ENCODE measurements around the gene RBBP8NL. TPM values are rescaled to one million over a fixed set of nuclear protein-coding genes. Genes with fewer than 3 reads are reported as not detected.

RBBP8NL gene
- polyA plus RNA-seq, 1 donor (not counting 4 experiments of a cell fraction or from before 2014, with no cell fraction given): 0.13 TPM

GRCh38 chr20:62421716-62421990 lies 5.7 kb downstream of the RBBP8NL start:
- FAIRE-seq: no peak
- dilution Hi-C loops (cut with MboI; ENCODE audit: extremely low pct_ligation_motif_present, low sequenced_read_pairs): no loop called here

DNA sequence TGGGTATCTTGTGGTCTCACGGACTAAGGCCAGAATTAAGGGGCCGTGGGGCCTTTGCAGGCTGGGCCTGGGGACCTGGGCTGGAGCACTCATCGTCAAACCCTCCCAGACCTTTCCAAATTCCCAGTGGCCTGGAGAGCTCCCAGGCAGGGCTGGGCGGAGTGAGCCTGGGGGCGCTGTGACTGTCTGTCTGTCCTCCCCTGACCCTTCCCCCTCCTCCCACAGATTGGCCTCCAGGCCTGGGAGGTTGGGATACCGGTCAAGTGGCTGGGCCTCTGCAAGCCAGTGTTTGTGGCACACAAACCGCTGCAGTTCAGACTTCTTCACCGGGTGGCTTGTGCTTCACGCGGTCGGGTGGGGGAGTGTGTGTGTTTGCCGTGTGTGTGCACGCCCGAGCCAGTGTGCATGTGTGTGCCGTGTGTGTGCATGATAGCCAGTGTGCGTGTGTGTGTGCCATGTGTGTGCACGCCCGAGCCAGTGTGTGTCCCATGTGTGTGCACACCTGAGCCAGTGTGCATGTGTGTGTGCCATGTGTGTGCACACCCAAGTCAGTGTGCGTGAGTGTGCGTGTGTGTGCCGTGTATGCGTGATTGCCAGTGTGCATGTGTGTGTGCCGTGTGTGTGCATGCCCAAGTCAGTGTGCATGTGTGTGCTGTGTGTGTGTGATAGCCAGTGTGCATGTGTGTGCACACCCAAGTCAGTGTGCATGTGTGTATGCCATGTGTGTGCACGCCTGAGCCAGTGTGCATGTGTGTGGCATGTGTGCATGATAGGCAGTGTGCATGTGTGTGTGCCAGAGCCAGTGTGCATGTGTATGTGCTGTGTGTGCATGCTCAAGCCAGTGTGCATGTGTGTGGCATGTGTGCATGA lies 6.3 kb downstream of the RBBP8NL start:
- Histone ChIP-seq H3K79me2 (ENCODE audit: control insufficient read depth, insufficient read depth, low read length) (no peaks in the 10 kb centered on the region), H3K27me3 (ENCODE audit: control insufficient read depth, extremely low read depth, insufficient read depth, low read length) (peaks cover 29% of the 10 kb centered on the region), H3K9me3 (ENCODE audit: control insufficient read depth, low read depth, low read length) (no peaks in the 10 kb centered on the region), H3K36me3 (ENCODE audit: control insufficient read depth in 2 of 2, extremely low read depth in 1 of 2, insufficient read depth in 2 of 2, low read length in 2 of 2) (no peaks in the 10 kb centered on the region), H3K9me1 (ENCODE audit: control insufficient read depth, extremely low read depth, insufficient read depth, low read length) (no peaks in the 10 kb centered on the region), H3K4me2 (ENCODE audit: control insufficient read depth, extremely low read depth, insufficient read depth, low read depth, low read length) (no peak overlapping the region), H3K4me1 (ENCODE audit: control insufficient read depth, extremely low read depth, insufficient read depth, low read length) (no peaks in the 10 kb centered on the region), H2AFZ (ENCODE audit: control insufficient read depth, low read length) (no peak overlapping the region), H3K27ac (ENCODE audit: control insufficient read depth, insufficient read depth, low read length) (no peak overlapping the region), H4K20me1 (ENCODE audit: control insufficient read depth, extremely low read depth, insufficient read depth, low read length) (no peaks in the 10 kb centered on the region), H3K9ac (ENCODE audit: control insufficient read depth, extremely low read depth, insufficient read depth, low read length) (no peak overlapping the region), H3K4me3 (ENCODE audit: control insufficient read depth in 2 of 3, extremely low read depth in 1 of 3, insufficient read depth in 2 of 3, low read depth in 1 of 3, low read length in 3 of 3) (no peak overlapping the region)
- TF ChIP-seq, protein P1, sequence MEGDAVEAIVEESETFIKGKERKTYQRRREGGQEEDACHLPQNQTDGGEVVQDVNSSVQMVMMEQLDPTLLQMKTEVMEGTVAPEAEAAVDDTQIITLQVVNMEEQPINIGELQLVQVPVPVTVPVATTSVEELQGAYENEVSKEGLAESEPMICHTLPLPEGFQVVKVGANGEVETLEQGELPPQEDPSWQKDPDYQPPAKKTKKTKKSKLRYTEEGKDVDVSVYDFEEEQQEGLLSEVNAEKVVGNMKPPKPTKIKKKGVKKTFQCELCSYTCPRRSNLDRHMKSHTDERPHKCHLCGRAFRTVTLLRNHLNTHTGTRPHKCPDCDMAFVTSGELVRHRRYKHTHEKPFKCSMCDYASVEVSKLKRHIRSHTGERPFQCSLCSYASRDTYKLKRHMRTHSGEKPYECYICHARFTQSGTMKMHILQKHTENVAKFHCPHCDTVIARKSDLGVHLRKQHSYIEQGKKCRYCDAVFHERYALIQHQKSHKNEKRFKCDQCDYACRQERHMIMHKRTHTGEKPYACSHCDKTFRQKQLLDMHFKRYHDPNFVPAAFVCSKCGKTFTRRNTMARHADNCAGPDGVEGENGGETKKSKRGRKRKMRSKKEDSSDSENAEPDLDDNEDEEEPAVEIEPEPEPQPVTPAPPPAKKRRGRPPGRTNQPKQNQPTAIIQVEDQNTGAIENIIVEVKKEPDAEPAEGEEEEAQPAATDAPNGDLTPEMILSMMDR (optimal IDR thresholded peaks at IDR 0.05 in 1 of 3, IDR thresholded peaks at IDR 0.05 in 1 of 3, conservative IDR thresholded peaks at IDR 0.05 in 1 of 3; ENCODE audit: extremely low read depth in 1 of 3, insufficient read depth in 2 of 3, low read length in 3 of 3): no peak
- TF ChIP-seq EZH2 (IDR thresholded peaks at IDR 0.05; ENCODE audit: low read length): no peak
- dilution Hi-C loops (cut with MboI; ENCODE audit: extremely low pct_ligation_motif_present, low sequenced_read_pairs): no loop called here
- DNase-seq (ENCODE audit: low read depth, low spot score) (no peak), FAIRE-seq (no peak)

More at GRCh38 chr20:62421716-62421990, 5.7 kb downstream of the RBBP8NL start:
- Histone ChIP-seq H4K20me1 (ENCODE audit: control insufficient read depth, extremely low read depth, insufficient read depth, low read length) (no peaks in the 10 kb centered on the region), H3K4me3 (ENCODE audit: control insufficient read depth in 2 of 3, extremely low read depth in 1 of 3, insufficient read depth in 2 of 3, low read depth in 1 of 3, low read length in 3 of 3) (no peak overlapping the region), H3K27ac (ENCODE audit: control insufficient read depth, insufficient read depth, low read length) (no peak overlapping the region), H3K9me3 (ENCODE audit: control insufficient read depth, low read depth, low read length) (no peaks in the 10 kb centered on the region), H3K4me2 (ENCODE audit: control insufficient read depth, extremely low read depth, insufficient read depth, low read depth, low read length) (no peak overlapping the region), H3K79me2 (ENCODE audit: control insufficient read depth, insufficient read depth, low read length) (no peaks in the 10 kb centered on the region), H2AFZ (ENCODE audit: control insufficient read depth, low read length) (no peak overlapping the region), H3K36me3 (ENCODE audit: control insufficient read depth in 2 of 2, extremely low read depth in 1 of 2, insufficient read depth in 2 of 2, low read length in 2 of 2) (no peaks in the 10 kb centered on the region), H3K27me3 (ENCODE audit: control insufficient read depth, extremely low read depth, insufficient read depth, low read length) (peaks cover 29% of the 10 kb centered on the region), H3K9ac (ENCODE audit: control insufficient read depth, extremely low read depth, insufficient read depth, low read length) (no peak overlapping the region), H3K4me1 (ENCODE audit: control insufficient read depth, extremely low read depth, insufficient read depth, low read length) (no peaks in the 10 kb centered on the region), H3K9me1 (ENCODE audit: control insufficient read depth, extremely low read depth, insufficient read depth, low read length) (no peaks in the 10 kb centered on the region)
- no peak for TF ChIP-seq EZH2 (IDR thresholded peaks at IDR 0.05; ENCODE audit: low read length)
- TF ChIP-seq, protein P1 (optimal IDR thresholded peaks at IDR 0.05 in 1 of 3, IDR thresholded peaks at IDR 0.05 in 1 of 3, conservative IDR thresholded peaks at IDR 0.05 in 1 of 3; ENCODE audit: extremely low read depth in 1 of 3, insufficient read depth in 2 of 3, low read length in 3 of 3): no peak
- DNase-seq (ENCODE audit: low read depth, low spot score): no peak
